ENCODE measurements around the gene PPFIA4. TPM values are rescaled to one million over a fixed set of nuclear protein-coding genes. Genes with fewer than 3 reads are reported as not detected.

The PPFIA4 gene
- total and polyA plus RNA-seq, 4 donors: 11.5 to 51.0 (median 29.2) TPM

GRCh38 chr1:203093754-203094410 is 67.6 kb downstream of the PPFIA4 start:
- peaks cover 8% of the 10 kb centered on the region for H3K9me3 ChIP-seq (ENCODE audit: control insufficient read depth, insufficient read depth, low read length)
- DNase-seq (ENCODE audit: low read depth in 4 of 6, low spot score in 6 of 6): no peak
- 75% methylated on average over 1 of the region's 1 CpG for WGBS (ENCODE audit: insufficient coverage)

GRCh38 chr1:203095061-203095690 is 68.9 kb downstream of the PPFIA4 start:
- H3K36me3 ChIP-seq (ENCODE audit: control insufficient read depth, insufficient read depth, low read length): no peaks in the 10 kb centered on the region

More at GRCh38 chr1:203093754-203094410, 67.6 kb downstream of the PPFIA4 start:
- H3K4me3 ChIP-seq (ENCODE audit: low read depth, low read length): no peak overlapping the region
- no peaks in the 10 kb centered on the region for H3K27me3 ChIP-seq (ENCODE audit: control insufficient read depth, insufficient read depth, low read length)
- peaks cover 18% of the 10 kb centered on the region for H3K4me1 ChIP-seq (ENCODE audit: control insufficient read depth, insufficient read depth, low read length)
- H3K36me3 ChIP-seq (ENCODE audit: control insufficient read depth, insufficient read depth, low read length): no peaks in the 10 kb centered on the region
- H3K27ac ChIP-seq (ENCODE audit: low read depth, low read length): no peak overlapping the region

GRCh38 chr1:203096566-203096965 is 70.3 kb downstream of the PPFIA4 start:
- H3K9me3 ChIP-seq (ENCODE audit: control insufficient read depth, insufficient read depth, low read length): peaks cover 8% of the 10 kb centered on the region
- H3K27me3 ChIP-seq (ENCODE audit: control insufficient read depth, insufficient read depth, low read length): no peaks in the 10 kb centered on the region
- no peaks in the 10 kb centered on the region for H3K36me3 ChIP-seq (ENCODE audit: control insufficient read depth, insufficient read depth, low read length)
- H3K27ac ChIP-seq (ENCODE audit: low read depth, low read length): no peak overlapping the region
- no peak for DNase-seq (ENCODE audit: low read depth in 4 of 6, low spot score in 6 of 6)
- no peak overlapping the region for H3K4me3 ChIP-seq (ENCODE audit: low read depth, low read length)
- H3K4me1 ChIP-seq (ENCODE audit: control insufficient read depth, insufficient read depth, low read length): no peaks in the 10 kb centered on the region

More at GRCh38 chr1:203095061-203095690, 68.9 kb downstream of the PPFIA4 start:
- peaks cover 6% of the 10 kb centered on the region for H3K4me1 ChIP-seq (ENCODE audit: control insufficient read depth, insufficient read depth, low read length)
- H3K4me3 ChIP-seq (ENCODE audit: low read depth, low read length): no peak overlapping the region
- no peaks in the 10 kb centered on the region for H3K27me3 ChIP-seq (ENCODE audit: control insufficient read depth, insufficient read depth, low read length)
- WGBS (ENCODE audit: insufficient coverage): no CpG with 5 or more reads among the region's 1 CpG
- H3K27ac ChIP-seq (ENCODE audit: low read depth, low read length): no peak overlapping the region
- DNase-seq (ENCODE audit: low read depth in 4 of 6, low spot score in 6 of 6): no peak
- peaks cover 8% of the 10 kb centered on the region for H3K9me3 ChIP-seq (ENCODE audit: control insufficient read depth, insufficient read depth, low read length)

GRCh38 chr1:203097001-203097400 is 70.7 kb downstream of the PPFIA4 start:
- H3K27ac ChIP-seq (ENCODE audit: low read depth, low read length): no peak overlapping the region
- no peaks in the 10 kb centered on the region for H3K27me3 ChIP-seq (ENCODE audit: control insufficient read depth, insufficient read depth, low read length)
- H3K4me3 ChIP-seq (ENCODE audit: low read depth, low read length): no peak overlapping the region
- H3K9me3 ChIP-seq (ENCODE audit: control insufficient read depth, insufficient read depth, low read length): peaks cover 8% of the 10 kb centered on the region
- 76% methylated on average over 1 of the region's 1 CpG for WGBS (ENCODE audit: insufficient coverage)
- no peaks in the 10 kb centered on the region for H3K36me3 ChIP-seq (ENCODE audit: control insufficient read depth, insufficient read depth, low read length)
- DNase-seq (ENCODE audit: low read depth in 4 of 6, low spot score in 6 of 6): no peak
- no peaks in the 10 kb centered on the region for H3K4me1 ChIP-seq (ENCODE audit: control insufficient read depth, insufficient read depth, low read length)

- DNase-seq (ENCODE audit: low read depth in 4 of 6, low spot score in 6 of 6): no peak
- H3K36me3 ChIP-seq (ENCODE audit: control insufficient read depth, insufficient read depth, low read length): no peaks in the 10 kb centered on the region
- no peak overlapping the region for H3K27ac ChIP-seq (ENCODE audit: low read depth, low read length)
- 78% methylated on average over 1 of the region's 1 CpG for WGBS (ENCODE audit: insufficient coverage)
- H3K27me3 ChIP-seq (ENCODE audit: control insufficient read depth, insufficient read depth, low read length): no peaks in the 10 kb centered on the region
- peaks cover 8% of the 10 kb centered on the region for H3K9me3 ChIP-seq (ENCODE audit: control insufficient read depth, insufficient read depth, low read length)
- no peak overlapping the region for H3K4me3 ChIP-seq (ENCODE audit: low read depth, low read length)
- no peaks in the 10 kb centered on the region for H3K4me1 ChIP-seq (ENCODE audit: control insufficient read depth, insufficient read depth, low read length)
These were observed 72.2 kb downstream of the PPFIA4 start for GRCh38 chr1:203098445-203098844.

GRCh38 chr1:203098914-203099520 is 72.7 kb downstream of the PPFIA4 start:
- no peak for DNase-seq (ENCODE audit: low read depth in 4 of 6, low spot score in 6 of 6)
- Histone ChIP-seq H3K4me3 (ENCODE audit: low read depth, low read length) (no peak overlapping the region), H3K27ac (ENCODE audit: low read depth, low read length) (no peak overlapping the region), H3K36me3 (ENCODE audit: control insufficient read depth, insufficient read depth, low read length) (no peaks in the 10 kb centered on the region), H3K4me1 (ENCODE audit: control insufficient read depth, insufficient read depth, low read length) (no peaks in the 10 kb centered on the region), H3K9me3 (ENCODE audit: control insufficient read depth, insufficient read depth, low read length) (peaks cover 8% of the 10 kb centered on the region), H3K27me3 (ENCODE audit: control insufficient read depth, insufficient read depth, low read length) (no peaks in the 10 kb centered on the region)
- WGBS (ENCODE audit: insufficient coverage): 80% methylated on average over 1 of the region's 8 CpGs

- Histone ChIP-seq H3K36me3 (ENCODE audit: control insufficient read depth, insufficient read depth, low read length) (no peaks in the 10 kb centered on the region), H3K4me3 (ENCODE audit: low read depth, low read length) (no peak overlapping the region), H3K9me3 (ENCODE audit: control insufficient read depth, insufficient read depth, low read length) (peaks cover 7% of the 10 kb centered on the region), H3K27ac (ENCODE audit: low read depth, low read length) (no peak overlapping the region), H3K27me3 (ENCODE audit: control insufficient read depth, insufficient read depth, low read length) (no peaks in the 10 kb centered on the region), H3K4me1 (ENCODE audit: control insufficient read depth, insufficient read depth, low read length) (no peaks in the 10 kb centered on the region)
- DNase-seq (ENCODE audit: low read depth in 4 of 6, low spot score in 6 of 6): no peak
- 95% methylated on average over 6 of the region's 7 CpGs for WGBS (ENCODE audit: insufficient coverage)
These were observed 73.7 kb downstream of the PPFIA4 start for GRCh38 chr1:203099805-203100515.

GRCh38 chr1:203100516-203100869 is 74.2 kb downstream of the PPFIA4 start:
- H3K27ac ChIP-seq (ENCODE audit: low read depth, low read length): no peak overlapping the region
- H3K36me3 ChIP-seq (ENCODE audit: control insufficient read depth, insufficient read depth, low read length): no peaks in the 10 kb centered on the region
- peaks cover 2% of the 10 kb centered on the region for H3K9me3 ChIP-seq (ENCODE audit: control insufficient read depth, insufficient read depth, low read length)
- DNase-seq (ENCODE audit: low read depth in 4 of 6, low spot score in 6 of 6): no peak
- no peaks in the 10 kb centered on the region for H3K27me3 ChIP-seq (ENCODE audit: control insufficient read depth, insufficient read depth, low read length)
- no peak overlapping the region for H3K4me3 ChIP-seq (ENCODE audit: low read depth, low read length)
- no peaks in the 10 kb centered on the region for H3K4me1 ChIP-seq (ENCODE audit: control insufficient read depth, insufficient read depth, low read length)

GRCh38 chr1:203101813-203102634 is 75.7 kb downstream of the PPFIA4 start:
- DNase-seq (ENCODE audit: low read depth in 4 of 6, low spot score in 6 of 6): peak in 1 of 6 donors; percentile 31
- no peaks in the 10 kb centered on the region for H3K4me1 ChIP-seq (ENCODE audit: control insufficient read depth, insufficient read depth, low read length)
- 82% methylated on average over 6 of the region's 6 CpGs for WGBS (ENCODE audit: insufficient coverage)
- H3K9me3 ChIP-seq (ENCODE audit: control insufficient read depth, insufficient read depth, low read length): no peaks in the 10 kb centered on the region
- no peak overlapping the region for H3K4me3 ChIP-seq (ENCODE audit: low read depth, low read length)
- no peaks in the 10 kb centered on the region for H3K36me3 ChIP-seq (ENCODE audit: control insufficient read depth, insufficient read depth, low read length)
- no peak overlapping the region for H3K27ac ChIP-seq (ENCODE audit: low read depth, low read length)
- H3K27me3 ChIP-seq (ENCODE audit: control insufficient read depth, insufficient read depth, low read length): no peaks in the 10 kb centered on the region
